PC-9 (cell line): Measurements from ENCODE around the gene ERRFI1. TPM values are rescaled to one million over a fixed set of nuclear protein-coding genes. Genes with fewer than 3 reads are reported as not detected.
A peak's percentile ranks its signal among the peaks of the same experiment; 100 is the strongest.

Experiments used
- BruUV-seq: library from RNA; stranded (reverse); fragments of 400-500 nt; replicated peaks from 2 replicates; lab custom pipeline; 2021; lab: Mats Ljungman, UMichigan
- CTCF ChIA-PET: fragments of 300-600 bp; sonication (Branson Sonifier 250); formaldehyde crosslinking; loops from one replicate; lab custom pipeline; 2022; ENCODE audit warnings: antibody characterized with exemption; lab: Charles Lee
- POLR2A ChIA-PET: fragments of 300-600 bp; sonication (Branson Sonifier 250); formaldehyde crosslinking; loops from one replicate; lab custom pipeline; 2022; ENCODE audit warnings: antibody characterized with exemption; ENCODE audit not compliant: unreplicated experiment; lab: Charles Lee
- DNase-seq, 2 experiments: peaks; one replicate each; pipeline versions ENCODE4 v3.0.0 to v3.0.0-alpha.2; 2015 to 2022; ENCODE audit warnings: mixed read lengths in 1 of 2
- H2AFZ ChIP-seq: fragments of 200-600 bp; sonication (generic); 2 replicates; pipeline ENCODE4 v1.8.1; 2017; ENCODE audit warnings: antibody characterized with exemption
- H3F3A ChIP-seq: fragments of 200-600 bp; sonication (generic); 2 replicates; pipeline ENCODE4 v1.8.1; 2017; ENCODE audit warnings: antibody characterized with exemption, mild to moderate bottlenecking, low read depth; ENCODE audit not compliant: insufficient read depth
- H3K27ac ChIP-seq: fragments of 200-600 bp; sonication (generic); 2 replicates; pipeline ENCODE4 v1.6.1; 2016; ENCODE audit warnings: mixed run types
- H3K27me3 ChIP-seq: fragments of 200-600 bp; sonication (generic); 2 replicates; pipeline ENCODE4 v1.6.1; 2016; ENCODE audit warnings: low read depth, mixed run types; ENCODE audit not compliant: insufficient read depth
- H3K36me3 ChIP-seq: fragments of 200-600 bp; sonication (generic); 2 replicates; pipeline ENCODE4 v1.6.1; 2016; ENCODE audit warnings: low read depth, mixed run types
- H3K4me1 ChIP-seq: fragments of 200-600 bp; sonication (generic); replicated peaks from 2 replicates; pipeline ENCODE4 v1.6.1; 2016; ENCODE audit warnings: mixed run types; ENCODE audit not compliant: insufficient read depth
- H3K4me2 ChIP-seq: fragments of 200-600 bp; sonication (generic); 2 replicates; pipeline ENCODE4 v1.6.1; 2017; ENCODE audit warnings: mixed run types
- H3K4me3 ChIP-seq: fragments of 200-600 bp; sonication (generic); 2 replicates; pipeline ENCODE4 v1.6.1; 2016; ENCODE audit warnings: mixed run types
- H3K79me2 ChIP-seq: fragments of 200-600 bp; sonication (generic); 2 replicates; pipeline ENCODE4 v1.6.1; 2017; ENCODE audit warnings: low read depth, mixed run types
- H3K9me2 ChIP-seq: fragments of 200-600 bp; sonication (generic); 2 replicates; pipeline ENCODE4 v1.8.1; 2017; ENCODE audit warnings: mild to moderate bottlenecking; ENCODE audit not compliant: insufficient read depth
- H3K9me3 ChIP-seq: fragments of 200-600 bp; sonication (generic); 2 replicates; pipeline ENCODE4 v1.8.1; 2016; ENCODE audit warnings: low read depth; ENCODE audit not compliant: insufficient read depth
- H4K20me1 ChIP-seq: fragments of 200-600 bp; sonication (generic); 2 replicates; pipeline ENCODE4 v1.8.1; 2017; ENCODE audit not compliant: insufficient read depth
- CTCF ChIP-seq: fragments of 200-600 bp; sonication (generic); conservative IDR thresholded peaks from 2 replicates; pipeline ENCODE4 v1.6.1; 2017; ENCODE audit warnings: mixed run types, antibody characterized with exemption, mild to moderate bottlenecking, moderate library complexity
- EZH2 ChIP-seq: fragments of 200-600 bp; sonication (generic); IDR thresholded peaks from 2 replicates; pipeline ENCODE4 v1.8.0; 2017; ENCODE audit warnings: antibody characterized with exemption, low read depth
- intact Hi-C: fragments of 100-400 bp; cut with micrococcal nuclease; formaldehyde crosslinking; loops from one replicate; pipeline ENCODE4 v1.10.0; 2022; ENCODE audit not compliant: unreplicated experiment
- total RNA-seq: library from RNA; stranded (reverse); gene quantifications from 2 replicates; pipeline ENCODE4 v1.2.3, GENCODE V29; 2021

Gene ERRFI1
- total RNA-seq, 1 experiment from 2014 or later: 44.9 TPM

- no peaks in the 10 kb centered on the region for H3K27me3 ChIP-seq
- H3K4me3 ChIP-seq: no peak overlapping the region
- peaks cover 42% of the 10 kb centered on the region for H3K4me1 ChIP-seq
- H3K9me3 ChIP-seq: no peaks in the 10 kb centered on the region
- no peak for DNase-seq
- intact Hi-C loops: no loop called here
- no peaks in the 10 kb centered on the region for H4K20me1 ChIP-seq
- H3F3A ChIP-seq: peaks cover 32% of the 10 kb centered on the region
- no peaks in the 10 kb centered on the region for H3K79me2 ChIP-seq
- H3K4me2 ChIP-seq: no peak overlapping the region
- CTCF ChIA-PET: interaction anchor here (0.7 kb wide), 1 partner anchor 19 kb away, joined by 11 read pairs; no protein-coding TSS in a partner anchor
- H3K27ac ChIP-seq: no peak overlapping the region
- no TSS peak for BruUV-seq
- no peaks in the 10 kb centered on the region for H3K9me2 ChIP-seq
- H2AFZ ChIP-seq: no peak overlapping the region
- TF ChIP-seq EZH2 (no peak), CTCF (no peak)
- POLR2A ChIA-PET: no interaction called here
- no peaks in the 10 kb centered on the region for H3K36me3 ChIP-seq
These were observed 39.3 kb upstream of the ERRFI1 start for GRCh38 chr1:8065369-8065768.

- Histone ChIP-seq H3K4me2 (no peak overlapping the region), H4K20me1 (no peaks in the 10 kb centered on the region), H3K4me3 (no peak overlapping the region), H3K9me2 (no peaks in the 10 kb centered on the region), H3K9me3 (no peaks in the 10 kb centered on the region), H3K36me3 (no peaks in the 10 kb centered on the region), H3K27me3 (no peaks in the 10 kb centered on the region), H2AFZ (no peak overlapping the region), H3K79me2 (no peaks in the 10 kb centered on the region), H3F3A (peaks cover 37% of the 10 kb centered on the region), H3K4me1 (peaks cover 52% of the 10 kb centered on the region), H3K27ac (peak overlapping the region; percentile 99)
- intact Hi-C loops: no loop called here
- ChIA-PET CTCF (no interaction called here), POLR2A (interaction anchor here (0.7 kb wide), 1 partner anchor 12 kb away, joined by 4 read pairs; no protein-coding TSS in a partner anchor)
- no peak for TF ChIP-seq EZH2
- no peak for TF ChIP-seq CTCF
- no TSS peak for BruUV-seq
- DNase-seq: no peak
These were observed 37.4 kb upstream of the ERRFI1 start for GRCh38 chr1:8063298-8064036.

GRCh38 chr1:8062861-8063260 lies 36.8 kb upstream of the ERRFI1 start:
- Histone ChIP-seq H2AFZ (no peak overlapping the region), H3K9me3 (no peaks in the 10 kb centered on the region), H3K27ac (peak overlapping the region; percentile 99), H3K4me1 (peaks cover 56% of the 10 kb centered on the region), H3F3A (peaks cover 37% of the 10 kb centered on the region), H3K4me3 (no peak overlapping the region), H4K20me1 (no peaks in the 10 kb centered on the region), H3K27me3 (no peaks in the 10 kb centered on the region), H3K4me2 (peak overlapping the region; percentile 84; the same call in 1 of the 2 replicates), H3K79me2 (no peaks in the 10 kb centered on the region), H3K9me2 (no peaks in the 10 kb centered on the region), H3K36me3 (no peaks in the 10 kb centered on the region)
- POLR2A ChIA-PET: no interaction called here
- intact Hi-C loops: no loop called here
- no TSS peak for BruUV-seq
- DNase-seq: no peak
- CTCF ChIA-PET: no interaction called here
- TF ChIP-seq CTCF (no peak), EZH2 (no peak)
